GM12878 (cell line): ENCODE data around the gene ZNF208.

Source experiments
- BACH1 ChIP-seq: fragments of 450-650 bp; IDR thresholded peaks from 2 replicates; pipeline ENCODE4 v1.6.1; 2017; ENCODE audit warnings: mild to moderate bottlenecking, borderline replicate concordance
- E2F8 ChIP-seq: fragments of 450-650 bp; IDR thresholded peaks from 2 replicates; pipeline ENCODE4 v1.6.1; 2018; ENCODE audit warnings: mild to moderate bottlenecking, low read depth, moderate library complexity; ENCODE audit not compliant: partially characterized antibody
- EZH2 ChIP-seq: IDR thresholded peaks from 2 replicates; pipeline ENCODE4 v1.6.1; 2012; ENCODE audit warnings: low read depth, mild to moderate bottlenecking, control low read depth, inconsistent platforms, low read length, borderline replicate concordance; ENCODE audit not compliant: control insufficient read depth
- FOS ChIP-seq: IDR thresholded peaks from 3 replicates; pipeline ENCODE4 v1.6.1; 2011; ENCODE audit warnings: borderline replicate concordance; ENCODE audit not compliant: insufficient read length; ENCODE audit errors: extremely low read depth
- MXI1 ChIP-seq: fragments of 150-350 bp; IDR thresholded peaks from 2 replicates; pipeline ENCODE4 v1.6.1; 2011; ENCODE audit warnings: low read depth, mild to moderate bottlenecking, inconsistent platforms, low read length, improper control_type of control experiment
- POLR2A ChIP-seq: IDR thresholded peaks from 2 replicates; pipeline ENCODE4 v1.6.1; 2011; ENCODE audit warnings: low read depth, mild to moderate bottlenecking, low read length
- POLR2AphosphoS5 ChIP-seq: IDR thresholded peaks from 2 replicates; pipeline ENCODE4 v1.6.1; 2011; ENCODE audit warnings: mild to moderate bottlenecking, low read length, inconsistent platforms
- REST ChIP-seq: IDR thresholded peaks from 2 replicates; pipeline ENCODE4 v1.6.1; 2012; ENCODE audit warnings: mild to moderate bottlenecking, low read depth, low read length
- SMAD1 ChIP-seq: fragments of 450-650 bp; IDR thresholded peaks from 2 replicates; pipeline ENCODE4 v1.6.1; 2018; ENCODE audit warnings: mild to moderate bottlenecking, low read depth; ENCODE audit not compliant: partially characterized antibody
- SPI1 ChIP-seq: IDR thresholded peaks from 2 replicates; pipeline ENCODE4 v1.6.1; 2011; ENCODE audit warnings: low read depth, mild to moderate bottlenecking, low read length, moderate library complexity, borderline replicate concordance; ENCODE audit not compliant: insufficient read depth
- USF2 ChIP-seq: IDR thresholded peaks from 2 replicates; pipeline ENCODE4 v1.6.1; 2011; ENCODE audit warnings: low read depth, low read length, improper control_type of control experiment, borderline replicate concordance
- TF ChIP-seq, protein P1 (sequence below), 3 experiments: IDR thresholded peaks in 2 of 3; conservative IDR thresholded peaks in 1 of 3; 2 replicates each; pipeline ENCODE4 v1.5.1; 2011; ENCODE audit warnings: low read depth in 3 of 3, low read length in 3 of 3, mild to moderate bottlenecking in 3 of 3, control low read depth in 2 of 3, moderate library complexity in 2 of 3, inconsistent platforms in 1 of 3, mixed read lengths in 1 of 3; ENCODE audit not compliant: control insufficient read depth in 2 of 3, insufficient read depth in 1 of 3; ENCODE audit errors: extremely low read depth in 1 of 3
- TF ChIP-seq, protein P2 (sequence below): fragments of 450-650 bp; IDR thresholded peaks from 2 replicates; pipeline ENCODE4 v1.6.1; 2016; ENCODE audit warnings: mild to moderate bottlenecking
- TF ChIP-seq, protein P3 (sequence below): IDR thresholded peaks from 2 replicates; pipeline ENCODE4 v1.6.1; 2012; ENCODE audit warnings: low read depth, low read length, improper control_type of control experiment

- no peak for TF ChIP-seq BACH1
- TF ChIP-seq POLR2A, result no peak
- TF ChIP-seq, protein P1, sequence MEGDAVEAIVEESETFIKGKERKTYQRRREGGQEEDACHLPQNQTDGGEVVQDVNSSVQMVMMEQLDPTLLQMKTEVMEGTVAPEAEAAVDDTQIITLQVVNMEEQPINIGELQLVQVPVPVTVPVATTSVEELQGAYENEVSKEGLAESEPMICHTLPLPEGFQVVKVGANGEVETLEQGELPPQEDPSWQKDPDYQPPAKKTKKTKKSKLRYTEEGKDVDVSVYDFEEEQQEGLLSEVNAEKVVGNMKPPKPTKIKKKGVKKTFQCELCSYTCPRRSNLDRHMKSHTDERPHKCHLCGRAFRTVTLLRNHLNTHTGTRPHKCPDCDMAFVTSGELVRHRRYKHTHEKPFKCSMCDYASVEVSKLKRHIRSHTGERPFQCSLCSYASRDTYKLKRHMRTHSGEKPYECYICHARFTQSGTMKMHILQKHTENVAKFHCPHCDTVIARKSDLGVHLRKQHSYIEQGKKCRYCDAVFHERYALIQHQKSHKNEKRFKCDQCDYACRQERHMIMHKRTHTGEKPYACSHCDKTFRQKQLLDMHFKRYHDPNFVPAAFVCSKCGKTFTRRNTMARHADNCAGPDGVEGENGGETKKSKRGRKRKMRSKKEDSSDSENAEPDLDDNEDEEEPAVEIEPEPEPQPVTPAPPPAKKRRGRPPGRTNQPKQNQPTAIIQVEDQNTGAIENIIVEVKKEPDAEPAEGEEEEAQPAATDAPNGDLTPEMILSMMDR (IDR thresholded peaks at IDR 0.05 in 2 of 3, conservative IDR thresholded peaks at IDR 0.05 in 1 of 3; ENCODE audit: control insufficient read depth in 2 of 3, extremely low read depth in 1 of 3, insufficient read depth in 1 of 3, low read depth in 3 of 3, low read length in 3 of 3), result no peak
- no peak for TF ChIP-seq POLR2AphosphoS5
- TF ChIP-seq SPI1, result no peak
- no peak for TF ChIP-seq EZH2
- TF ChIP-seq, protein P2, sequence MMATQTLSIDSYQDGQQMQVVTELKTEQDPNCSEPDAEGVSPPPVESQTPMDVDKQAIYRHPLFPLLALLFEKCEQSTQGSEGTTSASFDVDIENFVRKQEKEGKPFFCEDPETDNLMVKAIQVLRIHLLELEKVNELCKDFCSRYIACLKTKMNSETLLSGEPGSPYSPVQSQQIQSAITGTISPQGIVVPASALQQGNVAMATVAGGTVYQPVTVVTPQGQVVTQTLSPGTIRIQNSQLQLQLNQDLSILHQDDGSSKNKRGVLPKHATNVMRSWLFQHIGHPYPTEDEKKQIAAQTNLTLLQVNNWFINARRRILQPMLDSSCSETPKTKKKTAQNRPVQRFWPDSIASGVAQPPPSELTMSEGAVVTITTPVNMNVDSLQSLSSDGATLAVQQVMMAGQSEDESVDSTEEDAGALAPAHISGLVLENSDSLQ, result no peak
- TF ChIP-seq FOS, result no peak
- no peak for TF ChIP-seq E2F8
- TF ChIP-seq MXI1, result no peak
- TF ChIP-seq REST, result no peak
- TF ChIP-seq, protein P3, sequence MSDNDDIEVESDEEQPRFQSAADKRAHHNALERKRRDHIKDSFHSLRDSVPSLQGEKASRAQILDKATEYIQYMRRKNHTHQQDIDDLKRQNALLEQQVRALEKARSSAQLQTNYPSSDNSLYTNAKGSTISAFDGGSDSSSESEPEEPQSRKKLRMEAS, result no peak
- TF ChIP-seq SMAD1, result no peak
- no peak for TF ChIP-seq USF2
Observed at GRCh38 chr19:21902571-21902970, 108.2 kb downstream of the ZNF208 start.
